ENCODE results near the gene DMTF1. TPM values are rescaled to one million over a fixed set of nuclear protein-coding genes. Genes with fewer than 3 reads are reported as not detected.

DMTF1 gene
- total and polyA plus RNA-seq, 9 of the 15 experiments (the other 6 are each of a cell fraction or from before 2014, with no cell fraction given), result 25.7 to 208 (median 74.7) TPM

- in situ Hi-C loops (cut with MboI), result no loop called here
- DNase-seq (ENCODE audit: extremely low read depth in 1 of 4, low spot score in 3 of 4) (no peak), ATAC-seq (peak; percentile 34), FAIRE-seq (no peak)
- Histone ChIP-seq H3K27me3 (ENCODE audit: control insufficient read depth in 2 of 2, insufficient read depth in 2 of 2, low read length in 2 of 2) (no peaks in the 10 kb centered on the region), H3K4me3 (no peak overlapping the region), H3K9me3 (replicated peaks; ENCODE audit: control insufficient read depth, insufficient read depth, low read depth, low read length) (peaks cover 5% of the 10 kb centered on the region; the same call in 1 of the 2 replicates), H3K9me1 (ENCODE audit: control insufficient read depth, insufficient read depth, low read length) (no peaks in the 10 kb centered on the region), H3K27ac (ENCODE audit: extremely low read depth, low read depth, low read length) (no peak overlapping the region), H3K4me2 (ENCODE audit: insufficient read depth, low read length) (no peak overlapping the region), H3K36me3 (ENCODE audit: control insufficient read depth, insufficient read depth, low read length) (no peaks in the 10 kb centered on the region), H2AFZ (ENCODE audit: low read depth, low read length) (no peak overlapping the region), H3K9ac (ENCODE audit: insufficient read depth in 1 of 2, low read depth in 2 of 2, low read length in 2 of 2) (no peak overlapping the region), H3K79me2 (ENCODE audit: control insufficient read depth, insufficient read depth, low read length) (no peaks in the 10 kb centered on the region), H3K4me1 (replicated peaks in 1 of 2; ENCODE audit: control insufficient read depth in 2 of 2, insufficient read depth in 2 of 2, low read length in 2 of 2) (peaks cover 0 to 2% of the 10 kb centered on the region in 2 experiments; a peak in 2 of 5 replicates), H4K20me1 (replicated peaks; ENCODE audit: control insufficient read depth, insufficient read depth, low read length) (no peaks in the 10 kb centered on the region)
- CTCF ChIA-PET (ENCODE audit: low intra/inter-chr PET ratio), result no interaction called here
- POLR2A ChIA-PET, result interaction anchor here (1.1 to 3.3 kb wide), 2 partner anchors 8 to 15 kb away, joined by 6 to 18 read pairs; no protein-coding TSS in a partner anchor
- BruUV-seq (replicated peaks), result no TSS peak
- WGBS (ENCODE audit: insufficient coverage, low coverage, missing lambda C conversion rate), result 35% methylated on average over 3 of the region's 3 CpGs
- intact Hi-C loops (cut with micrococcal nuclease), result loop anchor here (10.0 kb wide), 1 partner anchor 664 kb away; the partner anchor contains the start of genes DBF4 and SLC25A40
- TF ChIP-seq GATAD2B (IDR thresholded peaks at IDR 0.05; ENCODE audit: borderline replicate concordance) (no peak), GATAD2A (IDR thresholded peaks at IDR 0.05) (no peak), TCF7 (IDR thresholded peaks at IDR 0.05; ENCODE audit: borderline replicate concordance) (no peak), ASH1L (IDR thresholded peaks at IDR 0.05; ENCODE audit: borderline replicate concordance, low read depth, partially characterized antibody) (no peak), SNIP1 (IDR thresholded peaks at IDR 0.05; ENCODE audit: low read depth) (no peak), SMARCA5 (IDR thresholded peaks at IDR 0.05) (no peak), RBM15 (IDR thresholded peaks at IDR 0.05; ENCODE audit: insufficient read depth, low read length) (no peak), NR1H2 (CRISPR knock-in tag; IDR thresholded peaks at IDR 0.05) (no peak), POLR2G (IDR thresholded peaks at IDR 0.05; ENCODE audit: low read depth, low read length) (no peak), ZNF76 (CRISPR knock-in tag; IDR thresholded peaks at IDR 0.05; ENCODE audit: borderline replicate concordance) (no peak), ZSCAN29 (IDR thresholded peaks at IDR 0.05) (no peak), RERE (CRISPR knock-in tag; IDR thresholded peaks at IDR 0.05; ENCODE audit: borderline replicate concordance) (no peak), MCM7 (IDR thresholded peaks at IDR 0.05) (no peak)
- TF ChIP-seq, protein P1, sequence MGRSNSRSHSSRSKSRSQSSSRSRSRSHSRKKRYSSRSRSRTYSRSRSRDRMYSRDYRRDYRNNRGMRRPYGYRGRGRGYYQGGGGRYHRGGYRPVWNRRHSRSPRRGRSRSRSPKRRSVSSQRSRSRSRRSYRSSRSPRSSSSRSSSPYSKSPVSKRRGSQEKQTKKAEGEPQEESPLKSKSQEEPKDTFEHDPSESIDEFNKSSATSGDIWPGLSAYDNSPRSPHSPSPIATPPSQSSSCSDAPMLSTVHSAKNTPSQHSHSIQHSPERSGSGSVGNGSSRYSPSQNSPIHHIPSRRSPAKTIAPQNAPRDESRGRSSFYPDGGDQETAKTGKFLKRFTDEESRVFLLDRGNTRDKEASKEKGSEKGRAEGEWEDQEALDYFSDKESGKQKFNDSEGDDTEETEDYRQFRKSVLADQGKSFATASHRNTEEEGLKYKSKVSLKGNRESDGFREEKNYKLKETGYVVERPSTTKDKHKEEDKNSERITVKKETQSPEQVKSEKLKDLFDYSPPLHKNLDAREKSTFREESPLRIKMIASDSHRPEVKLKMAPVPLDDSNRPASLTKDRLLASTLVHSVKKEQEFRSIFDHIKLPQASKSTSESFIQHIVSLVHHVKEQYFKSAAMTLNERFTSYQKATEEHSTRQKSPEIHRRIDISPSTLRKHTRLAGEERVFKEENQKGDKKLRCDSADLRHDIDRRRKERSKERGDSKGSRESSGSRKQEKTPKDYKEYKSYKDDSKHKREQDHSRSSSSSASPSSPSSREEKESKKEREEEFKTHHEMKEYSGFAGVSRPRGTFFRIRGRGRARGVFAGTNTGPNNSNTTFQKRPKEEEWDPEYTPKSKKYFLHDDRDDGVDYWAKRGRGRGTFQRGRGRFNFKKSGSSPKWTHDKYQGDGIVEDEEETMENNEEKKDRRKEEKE (IDR thresholded peaks at IDR 0.05; ENCODE audit: borderline replicate concordance in 1 of 2, control insufficient read depth in 1 of 2, low read depth in 2 of 2, low read length in 1 of 2), result no peak
Measured at GRCh38 chr7:87210506-87210905, 58.3 kb downstream of the DMTF1 start.

Data from K562 (cell line).